Lower lobe of right lung (tissue), 2 donors: ENCODE data around the gene PIH1D1. TPM values are rescaled to one million over a fixed set of nuclear protein-coding genes. Genes with fewer than 3 reads are reported as not detected.

Experiments used
- ATAC-seq, 2 donors: fragments of 200-7000 bp; cut with Tn5 transposase; one replicate each; pipeline ENCODE4 v1.9.1; 2020 to 2022; ENCODE audit warnings: mild to moderate bottlenecking in 2 of 2, moderate library complexity in 2 of 2
- DNase-seq: peaks from one replicate; pipeline ENCODE4 v3.0.0-alpha.2; 2020
- H3K27ac ChIP-seq: fragments of 200-600 bp; one replicate; pipeline ENCODE4 v1.8.0; 2022
- H3K27me3 ChIP-seq: fragments of 200-600 bp; one replicate; pipeline ENCODE4 v1.8.0; 2022; ENCODE audit warnings: low read depth
- H3K36me3 ChIP-seq: fragments of 200-600 bp; one replicate; pipeline ENCODE4 v1.8.0; 2022; ENCODE audit warnings: mild to moderate bottlenecking
- H3K4me1 ChIP-seq: fragments of 200-600 bp; one replicate; pipeline ENCODE4 v1.8.0; 2022
- H3K4me3 ChIP-seq: fragments of 200-600 bp; one replicate; pipeline ENCODE4 v1.8.0; 2022; ENCODE audit warnings: mild to moderate bottlenecking
- H3K9me3 ChIP-seq: fragments of 200-600 bp; one replicate; pipeline ENCODE4 v1.8.0; 2022
- intact Hi-C: fragments of 100-400 bp; cut with DNase I; formaldehyde crosslinking; loops from one replicate; pipeline ENCODE4 v1.11.0; 2022
- total RNA-seq: library from RNA; stranded (reverse); fragmentation: NEBNext Ultra II Directional; extraction: Animal tissue kit (Norgen Biotek cat#: 25700); gene quantifications from one replicate; pipeline ENCODE4 v1.2.1, GENCODE V29; 2021
- TF ChIP-seq, protein P1 (sequence below): fragments of 200-600 bp; IDR thresholded peaks from one replicate; pipeline ENCODE4 v1.8.0; 2022; ENCODE audit warnings: antibody characterized with exemption, mild to moderate bottlenecking
- donor health status: DM: no; HTN: yes; CAD: no; lungs with severe emphysema.

PIH1D1 gene
- total RNA-seq, 1 donor from 2014 or later: 63.2 TPM

GRCh38 chr19:49491030-49491803, 39.6 kb upstream of the PIH1D1 start:
- ATAC-seq: no peak
- H3K4me1 ChIP-seq: peaks cover 38% of the 10 kb centered on the region
- no peaks in the 10 kb centered on the region for H3K9me3 ChIP-seq
- no peak overlapping the region for H3K4me3 ChIP-seq
- intact Hi-C loops: no loop called here
- TF ChIP-seq, protein P1, sequence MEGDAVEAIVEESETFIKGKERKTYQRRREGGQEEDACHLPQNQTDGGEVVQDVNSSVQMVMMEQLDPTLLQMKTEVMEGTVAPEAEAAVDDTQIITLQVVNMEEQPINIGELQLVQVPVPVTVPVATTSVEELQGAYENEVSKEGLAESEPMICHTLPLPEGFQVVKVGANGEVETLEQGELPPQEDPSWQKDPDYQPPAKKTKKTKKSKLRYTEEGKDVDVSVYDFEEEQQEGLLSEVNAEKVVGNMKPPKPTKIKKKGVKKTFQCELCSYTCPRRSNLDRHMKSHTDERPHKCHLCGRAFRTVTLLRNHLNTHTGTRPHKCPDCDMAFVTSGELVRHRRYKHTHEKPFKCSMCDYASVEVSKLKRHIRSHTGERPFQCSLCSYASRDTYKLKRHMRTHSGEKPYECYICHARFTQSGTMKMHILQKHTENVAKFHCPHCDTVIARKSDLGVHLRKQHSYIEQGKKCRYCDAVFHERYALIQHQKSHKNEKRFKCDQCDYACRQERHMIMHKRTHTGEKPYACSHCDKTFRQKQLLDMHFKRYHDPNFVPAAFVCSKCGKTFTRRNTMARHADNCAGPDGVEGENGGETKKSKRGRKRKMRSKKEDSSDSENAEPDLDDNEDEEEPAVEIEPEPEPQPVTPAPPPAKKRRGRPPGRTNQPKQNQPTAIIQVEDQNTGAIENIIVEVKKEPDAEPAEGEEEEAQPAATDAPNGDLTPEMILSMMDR: no peak
- no peaks in the 10 kb centered on the region for H3K27me3 ChIP-seq
- peaks cover 46% of the 10 kb centered on the region for H3K36me3 ChIP-seq
- no peak for DNase-seq
- no peak overlapping the region for H3K27ac ChIP-seq

GRCh38 chr19:49490287-49491029, 38.8 kb upstream of the PIH1D1 start:
- H3K27ac ChIP-seq: no peak overlapping the region
- ATAC-seq (no peak), DNase-seq (no peak)
- H3K9me3 ChIP-seq: no peaks in the 10 kb centered on the region
- peaks cover 51% of the 10 kb centered on the region for H3K36me3 ChIP-seq
- peaks cover 36% of the 10 kb centered on the region for H3K4me1 ChIP-seq
- intact Hi-C loops: no loop called here
- H3K27me3 ChIP-seq: no peaks in the 10 kb centered on the region
- TF ChIP-seq, protein P1: no peak
- H3K4me3 ChIP-seq: peak overlapping the region; percentile 99

- intact Hi-C loops: no loop called here
- DNase-seq: no peak
- Histone ChIP-seq H3K36me3 (peaks cover 51% of the 10 kb centered on the region), H3K4me3 (peak overlapping the region; percentile 99), H3K27me3 (no peaks in the 10 kb centered on the region), H3K27ac (peak overlapping the region; percentile 94), H3K4me1 (peaks cover 30% of the 10 kb centered on the region), H3K9me3 (no peaks in the 10 kb centered on the region)
- TF ChIP-seq, protein P1: no peak
- ATAC-seq: no peak
Measured at GRCh38 chr19:49489601-49490167, 38.1 kb upstream of the PIH1D1 start.

- intact Hi-C loops: no loop called here
- Histone ChIP-seq H3K36me3 (peaks cover 51% of the 10 kb centered on the region), H3K27ac (peak overlapping the region; percentile 94), H3K27me3 (no peaks in the 10 kb centered on the region), H3K4me3 (peak overlapping the region; percentile 99), H3K9me3 (no peaks in the 10 kb centered on the region), H3K4me1 (peaks cover 30% of the 10 kb centered on the region)
- TF ChIP-seq, protein P1: no peak
- no peak for DNase-seq
- ATAC-seq: no peak
Measured at GRCh38 chr19:49488863-49489537, 37.4 kb upstream of the PIH1D1 start.
